Left forelimb (tissue), 1 donor: ENCODE data around the gene SRRM2.

Experiments
- DNase-seq: peaks from one replicate; pipeline ENCODE4 v3.0.0-alpha.2; 2018; ENCODE audit warnings: low spot score

SRRM2 gene

DNA sequence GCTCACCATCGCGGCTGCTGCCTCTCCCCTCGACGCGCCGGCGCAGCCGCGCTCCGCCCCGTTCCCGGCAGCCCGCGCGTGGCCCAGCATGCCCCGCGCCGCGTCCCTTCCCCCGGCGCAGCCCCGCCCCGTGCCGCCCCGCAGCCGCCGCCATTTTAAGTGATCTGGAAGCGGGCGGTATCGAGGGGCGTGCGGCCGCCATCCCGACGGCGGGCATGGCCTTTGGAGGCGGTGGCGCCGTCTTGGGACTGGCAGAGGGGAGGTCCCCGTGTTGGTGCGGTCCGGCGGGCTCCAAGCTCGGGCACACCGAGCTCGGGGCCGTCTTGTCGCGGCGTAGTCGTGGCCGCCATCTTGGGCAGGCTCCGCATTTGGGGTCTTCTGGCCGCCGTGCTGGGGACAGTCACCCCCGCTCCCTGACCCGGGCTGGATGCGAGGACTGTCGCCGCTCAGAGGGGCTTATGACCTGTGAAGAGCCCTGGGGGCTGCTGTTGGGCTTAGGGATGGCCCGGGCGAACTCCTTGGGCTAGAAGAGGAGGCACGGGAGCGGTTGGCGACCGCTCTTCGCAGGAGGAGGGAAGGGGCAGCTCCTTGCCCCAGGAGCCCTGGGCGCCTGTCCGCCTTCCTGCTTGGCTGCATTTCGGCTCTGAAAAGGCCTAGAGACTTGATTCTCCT, 24.9 kb downstream of the SRRM2 start, which contains the start of gene ELOB:
Gene ELOB, minus strand, starts transcription at position 50 of the 672 bp plus-strand sequence. Its CDS starts 41 bp downstream, at position 9.
- DNase-seq = peak; percentile 95

DNA sequence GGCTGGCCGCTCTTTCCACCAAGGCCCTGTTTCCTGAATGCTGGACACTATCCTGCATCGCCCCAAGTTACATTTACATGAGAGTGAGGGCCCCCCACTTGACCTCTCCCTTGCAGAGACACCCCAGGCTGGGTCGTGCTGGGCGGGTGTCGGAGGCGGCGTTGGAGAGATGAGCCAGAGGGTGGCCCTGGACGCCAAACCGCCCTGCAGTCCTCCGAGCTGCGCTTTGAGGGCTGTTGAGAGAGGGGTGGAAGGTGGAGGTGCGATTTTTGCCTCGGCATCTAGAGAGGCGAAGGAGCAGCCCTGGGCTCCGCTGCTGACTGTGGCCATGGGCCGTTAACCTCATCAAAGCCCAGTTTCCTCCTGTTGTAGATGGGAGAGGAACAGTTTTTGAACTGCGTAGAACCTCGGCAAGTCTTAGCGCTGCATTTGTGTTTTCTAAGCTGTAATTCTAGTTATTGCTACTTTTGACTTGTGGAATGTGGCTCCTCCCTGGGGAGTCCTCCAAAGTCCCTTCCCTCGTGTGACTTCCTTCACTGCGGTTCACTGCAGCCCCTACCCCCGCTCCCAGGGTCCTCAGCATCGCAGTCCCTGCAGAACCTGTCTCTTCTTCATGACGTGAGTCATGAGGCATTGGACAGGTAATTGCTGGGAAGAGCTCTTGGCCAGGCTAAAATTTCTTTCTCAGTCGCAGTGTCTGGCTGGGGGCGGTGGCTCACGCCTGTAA, 25.6 kb downstream of the SRRM2 start:
- no peak for DNase-seq

DNA sequence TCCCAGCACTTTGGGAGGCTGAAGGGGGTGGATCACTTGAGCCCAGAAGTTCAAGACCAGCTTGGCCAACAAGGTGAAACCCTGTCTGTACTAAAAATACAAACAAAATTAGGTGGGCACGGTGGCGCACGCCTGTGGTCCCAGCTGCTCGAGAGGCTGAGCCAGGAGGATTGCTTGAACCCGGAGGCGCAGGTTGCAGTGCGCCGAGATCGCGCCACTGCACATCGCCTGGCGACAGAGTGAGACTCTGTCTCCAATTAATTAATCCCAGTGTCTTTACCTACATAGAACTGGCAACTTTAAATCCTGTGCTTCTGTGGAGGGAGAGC, 26.2 kb downstream of the SRRM2 start:
- no peak for DNase-seq

DNA sequence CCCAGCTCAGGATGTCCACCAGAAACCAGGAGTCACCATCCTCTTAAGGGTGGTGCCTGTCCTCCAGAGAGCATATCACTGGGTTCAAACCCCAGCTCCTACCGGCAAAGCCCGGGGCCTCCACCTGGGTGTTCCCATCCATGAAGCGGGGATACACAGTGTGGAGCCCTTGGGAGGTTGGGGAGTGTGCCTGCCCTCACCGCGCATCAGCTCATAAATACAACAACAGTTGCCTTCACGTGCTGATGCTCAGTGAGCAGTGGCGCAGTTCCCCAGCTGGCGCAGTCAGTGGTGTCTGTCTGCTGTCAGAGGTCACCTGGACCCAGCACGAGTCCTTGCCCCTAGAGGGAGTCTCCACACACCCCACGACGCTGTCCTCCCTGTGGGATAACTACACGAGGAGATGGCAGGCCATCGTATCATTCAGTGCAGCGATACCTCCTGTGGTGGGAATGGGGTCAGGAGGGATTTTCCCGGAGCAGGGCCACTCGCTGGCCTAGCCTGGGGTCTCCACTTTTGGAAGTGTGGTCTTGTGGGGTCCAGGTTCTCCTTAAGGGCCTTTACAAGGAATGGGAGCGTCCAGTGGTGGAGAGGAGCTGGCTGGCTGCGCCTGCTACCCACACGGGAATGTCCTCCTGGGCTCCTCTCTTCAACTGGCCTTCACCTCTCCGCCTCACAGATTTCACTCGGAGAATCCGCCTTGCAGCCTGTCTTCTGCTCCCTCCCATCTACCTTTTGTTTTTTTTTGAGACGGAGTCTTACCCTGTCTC, 26.9 kb downstream of the SRRM2 start:
- peak; percentile 62 for DNase-seq

DNA sequence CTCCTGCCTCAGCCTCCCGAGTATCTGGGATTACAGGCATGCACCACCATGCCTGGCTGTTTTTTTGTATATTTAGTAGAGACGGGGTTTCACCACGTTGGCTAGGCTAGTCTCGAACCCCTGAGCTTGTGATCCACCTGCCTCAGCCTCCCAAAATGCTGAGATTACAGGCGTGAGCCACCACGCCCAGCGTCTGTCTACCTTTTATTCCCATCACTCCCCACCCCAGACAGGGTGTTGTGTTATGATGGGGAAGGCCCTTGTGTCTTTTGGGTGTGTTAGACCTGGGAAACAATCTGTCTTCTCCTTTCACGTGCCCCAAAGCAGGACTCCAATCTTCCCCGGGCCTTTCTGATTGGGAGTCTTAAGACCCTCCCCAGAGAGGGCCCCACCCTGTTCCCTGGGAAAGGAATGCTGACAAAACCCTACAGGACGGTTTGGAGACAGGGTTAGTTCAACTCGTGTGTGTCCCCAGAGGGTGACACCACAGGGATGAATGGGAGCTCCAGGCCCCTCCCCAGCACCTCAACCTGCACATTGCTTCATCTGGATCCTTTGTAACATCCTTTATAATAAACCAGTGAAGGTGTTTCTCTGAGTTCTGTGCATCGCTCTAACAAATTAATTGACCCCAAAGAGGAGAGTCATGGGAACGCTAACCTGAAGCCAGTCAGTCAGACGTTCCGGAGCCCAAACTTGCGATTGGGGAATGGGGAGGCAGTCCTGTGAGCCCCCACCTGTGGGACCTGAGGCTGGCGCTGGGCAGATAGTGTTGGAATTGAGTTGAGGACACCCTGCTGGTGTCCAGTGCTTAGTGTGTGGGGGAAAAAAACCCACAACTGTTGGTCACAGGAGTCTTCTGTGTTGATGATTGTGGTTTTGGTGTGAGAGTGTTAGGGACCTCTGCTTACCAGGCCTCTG, 27.8 kb downstream of the SRRM2 start:
- peak; percentile 12 for DNase-seq

DNA sequence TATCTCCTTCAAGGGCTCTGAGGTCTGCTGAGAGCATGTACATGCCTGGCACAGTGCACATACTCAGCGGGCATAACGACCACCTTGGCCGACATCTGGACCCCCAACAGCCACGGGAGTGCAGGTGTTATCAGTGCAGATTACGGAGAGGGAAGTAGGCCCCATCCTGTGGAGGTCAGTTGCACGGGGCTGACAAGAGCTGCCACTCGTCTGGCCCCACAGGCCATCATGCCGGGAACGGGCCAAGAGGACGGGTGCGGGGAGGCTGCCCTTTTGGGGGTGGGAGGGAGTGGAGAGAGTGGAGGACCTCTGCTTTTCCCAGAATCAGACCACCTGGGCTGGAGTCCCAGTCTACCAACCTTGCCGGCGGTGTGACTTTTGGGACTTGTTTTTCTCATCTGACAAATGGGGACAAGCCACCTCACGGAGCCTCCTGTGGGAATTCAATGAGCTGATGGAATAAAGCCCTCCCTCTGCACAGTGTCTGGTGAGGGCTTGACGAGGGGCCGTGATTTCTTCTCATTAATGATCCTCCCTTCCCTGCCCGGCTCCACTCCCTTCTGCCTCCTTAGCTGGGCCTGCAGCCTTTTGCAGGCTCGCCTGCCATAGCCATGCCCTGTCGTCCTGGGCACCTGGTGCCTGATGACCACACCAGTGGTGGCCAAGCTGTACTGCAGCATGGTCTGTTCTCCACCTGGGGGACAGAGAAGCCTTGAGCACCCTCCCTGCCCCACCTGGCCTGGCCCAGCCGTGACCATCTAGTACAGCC, 30.3 kb downstream of the SRRM2 start:
- DNase-seq = no peak

DNA sequence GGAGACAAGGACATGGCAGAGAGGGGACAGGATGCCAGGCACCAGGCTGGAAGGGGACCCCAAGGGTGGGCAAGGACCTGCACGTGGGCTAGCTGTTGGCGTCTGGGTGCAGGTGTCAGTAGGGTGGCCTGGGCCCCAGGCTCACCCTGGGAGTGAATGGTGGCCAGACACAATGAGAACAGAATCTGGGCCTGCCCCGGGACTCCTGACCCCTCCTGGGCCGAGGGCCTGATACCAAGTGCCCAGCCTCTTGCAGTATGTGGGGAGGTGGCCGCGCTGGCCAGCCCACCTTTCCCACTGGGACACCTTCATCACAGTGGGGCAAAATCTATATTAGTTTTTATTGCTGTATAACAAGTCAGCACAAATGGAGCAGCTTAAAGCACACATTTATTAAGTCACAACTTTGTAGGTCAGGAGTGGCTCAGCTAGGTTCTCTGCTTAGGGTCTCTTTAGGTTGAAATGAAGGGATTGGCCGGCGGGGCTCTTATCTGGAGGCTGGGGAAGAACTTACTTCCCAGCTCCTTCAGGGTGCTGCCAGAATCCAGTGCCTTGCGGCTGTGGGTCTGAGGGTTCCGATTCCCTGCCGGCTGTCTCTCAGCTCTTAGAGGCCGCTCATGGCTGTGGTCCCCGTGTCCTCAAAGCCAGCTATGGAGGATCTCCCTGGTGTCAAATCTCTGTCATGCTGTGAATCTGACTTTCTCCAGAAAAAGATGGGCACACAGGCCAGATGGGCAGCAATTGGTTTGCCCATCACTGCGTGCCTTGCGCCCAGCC, 31.3 kb downstream of the SRRM2 start:
- no peak for DNase-seq

DNA sequence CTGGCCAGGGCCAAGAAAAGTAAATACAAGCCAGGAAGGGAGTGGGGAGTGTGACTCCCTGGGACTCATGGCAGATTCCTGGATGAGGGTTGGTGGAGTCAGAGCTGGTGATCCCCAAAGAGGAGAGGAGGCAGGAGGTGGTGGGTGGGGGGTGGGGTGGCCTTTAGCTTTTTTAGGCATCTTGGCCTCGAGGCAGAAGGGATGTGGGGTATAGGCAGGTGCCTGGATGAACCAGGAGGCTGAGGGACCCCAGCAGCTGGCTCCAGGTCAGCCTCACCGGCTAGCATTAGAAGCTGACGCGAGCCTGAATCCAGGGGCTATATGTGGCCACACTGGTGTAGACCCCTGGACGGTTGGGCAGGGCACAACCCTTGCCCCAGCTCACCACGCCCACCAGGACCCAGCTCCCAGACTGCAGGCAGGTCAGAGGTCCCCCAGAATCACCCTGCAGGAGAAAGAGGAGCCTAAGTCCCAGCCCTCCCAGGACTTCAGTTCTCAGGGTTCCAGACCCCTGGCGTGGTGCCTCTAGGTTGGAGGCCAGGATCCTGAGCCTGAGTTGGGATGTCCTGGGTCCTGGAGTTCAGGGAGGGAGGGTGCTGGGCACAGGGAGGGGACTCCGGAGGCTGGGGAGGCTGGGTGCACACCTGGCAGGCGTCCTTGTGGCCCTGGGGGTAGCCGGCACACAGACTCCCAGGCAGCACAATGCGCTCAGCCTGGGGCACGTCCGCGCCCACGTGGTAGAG, 32.1 kb downstream of the SRRM2 start:
- peak; percentile 52 for DNase-seq

DNA sequence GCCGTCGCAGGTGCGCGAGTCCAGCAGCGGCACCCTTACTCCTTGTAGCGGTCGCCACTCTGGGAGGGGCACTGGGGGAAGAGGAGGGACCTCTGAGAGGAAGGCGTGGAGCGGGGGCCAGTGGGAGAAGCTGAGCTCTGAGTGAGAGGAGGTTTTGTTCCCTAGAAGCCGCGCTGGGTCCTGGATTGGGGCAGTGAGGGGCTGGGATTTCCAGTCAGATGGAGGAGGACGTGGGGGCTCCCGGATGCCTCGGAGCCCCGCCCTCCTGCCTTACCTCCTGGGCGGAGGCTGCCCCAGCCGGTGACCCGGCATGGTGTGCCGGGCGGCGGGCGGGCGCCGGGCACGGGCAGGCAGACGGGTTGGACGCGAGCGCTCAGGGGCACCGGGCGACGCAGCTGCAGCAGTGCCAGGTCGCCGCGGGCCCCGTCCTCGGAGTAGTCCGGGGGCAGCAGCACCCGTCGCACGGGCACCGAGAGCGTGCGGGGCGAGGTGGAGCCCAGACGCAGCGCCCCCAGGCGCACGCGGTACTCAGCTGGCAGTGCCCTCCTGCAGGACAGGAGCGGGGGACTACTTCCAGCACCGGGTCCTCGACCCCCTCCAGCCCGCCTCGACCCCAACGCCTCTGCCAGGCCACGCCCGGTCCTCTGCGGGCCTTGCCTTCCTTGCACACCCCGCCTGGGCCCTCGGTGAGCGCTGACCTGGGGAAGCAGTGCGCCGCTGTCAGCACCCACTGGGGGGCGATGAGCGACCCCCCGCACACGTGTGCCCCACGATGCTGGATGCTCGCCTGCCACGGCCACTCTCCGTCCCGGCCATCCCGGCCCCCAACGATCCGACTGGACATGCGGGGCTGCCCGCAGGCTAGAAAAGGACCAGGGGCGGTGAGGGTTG, 32.9 kb downstream of the SRRM2 start:
- peak; percentile 64 for DNase-seq

DNA sequence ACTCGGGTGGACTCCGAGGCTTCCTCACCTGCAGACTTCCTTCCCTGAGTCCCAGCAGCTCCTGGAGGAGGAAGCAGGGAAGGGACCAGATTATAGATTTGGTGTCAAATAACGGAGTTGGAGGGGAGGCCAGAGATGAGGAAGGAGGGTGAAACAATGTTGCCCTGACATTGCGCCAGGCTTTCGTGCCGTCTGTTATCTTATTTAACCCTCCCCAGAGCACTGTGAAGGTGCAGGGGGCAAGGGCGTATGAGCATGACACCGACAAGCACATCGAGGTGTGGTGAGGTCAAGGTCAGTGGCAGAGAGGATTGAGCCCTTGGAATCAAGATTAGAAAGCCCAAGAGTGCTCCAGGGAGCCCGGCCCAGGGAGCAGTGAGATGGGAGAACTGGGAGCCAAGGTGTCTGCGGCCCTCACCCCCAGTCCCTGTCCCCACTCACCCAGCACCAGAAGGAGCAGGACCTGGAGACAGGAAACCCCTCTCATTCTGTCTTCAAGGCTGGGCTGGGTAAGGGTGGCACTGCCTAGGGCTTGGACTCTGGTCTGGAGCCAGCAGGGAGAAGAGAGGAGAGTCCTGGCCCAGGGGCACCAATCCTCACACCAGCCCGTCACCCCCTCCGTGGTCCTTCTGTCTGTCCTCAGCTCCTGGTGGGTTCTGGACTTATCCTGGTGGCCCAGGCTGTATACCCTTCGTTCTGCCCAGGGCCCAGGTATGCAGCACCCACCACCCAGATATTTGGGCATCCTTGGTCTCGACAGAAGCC, 33.8 kb downstream of the SRRM2 start:
- DNase-seq = no peak

DNA sequence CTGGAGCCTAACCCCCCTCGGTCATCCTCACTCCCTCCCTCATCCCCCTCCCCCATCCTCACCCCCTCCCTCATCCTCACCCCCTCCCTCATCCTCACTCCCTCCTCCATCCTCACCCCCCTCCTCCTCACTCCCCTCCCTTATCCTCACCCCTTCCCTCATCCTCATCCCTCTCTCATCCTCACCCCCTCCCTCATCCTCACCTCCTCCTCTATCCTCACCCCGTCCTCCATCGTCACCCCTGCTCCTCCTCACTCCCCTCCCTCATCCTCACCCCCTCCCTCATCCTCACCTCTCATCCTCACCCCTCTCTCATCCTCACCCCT, 34.4 kb downstream of the SRRM2 start:
- no peak for DNase-seq

DNA sequence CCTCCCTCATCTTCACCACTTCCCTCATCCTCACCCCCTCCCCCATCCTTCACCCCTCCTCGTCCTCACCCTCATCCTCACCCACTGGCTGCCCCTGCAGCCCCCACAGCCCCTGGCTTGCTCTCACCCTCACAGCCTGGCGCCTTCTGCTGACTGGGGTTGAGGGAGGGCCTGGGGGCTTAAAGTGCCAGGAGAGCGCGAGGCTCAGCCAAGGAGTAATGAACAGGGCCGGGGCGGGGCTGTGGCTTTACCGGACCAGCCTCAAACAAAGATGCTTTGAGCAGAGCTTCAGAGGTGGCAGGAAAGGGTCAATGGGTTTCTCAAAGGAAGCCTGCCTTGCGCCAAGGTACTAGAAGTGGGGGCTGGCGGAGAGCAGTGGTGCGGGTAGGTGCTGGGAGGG, 35.0 kb downstream of the SRRM2 start, which contains the start of gene PRSS33:
Gene PRSS33, minus strand, starts transcription at position 155 of the 400 bp plus-strand sequence. CDS start 1,013 bp downstream, outside the sequence.
- no peak for DNase-seq

DNA sequence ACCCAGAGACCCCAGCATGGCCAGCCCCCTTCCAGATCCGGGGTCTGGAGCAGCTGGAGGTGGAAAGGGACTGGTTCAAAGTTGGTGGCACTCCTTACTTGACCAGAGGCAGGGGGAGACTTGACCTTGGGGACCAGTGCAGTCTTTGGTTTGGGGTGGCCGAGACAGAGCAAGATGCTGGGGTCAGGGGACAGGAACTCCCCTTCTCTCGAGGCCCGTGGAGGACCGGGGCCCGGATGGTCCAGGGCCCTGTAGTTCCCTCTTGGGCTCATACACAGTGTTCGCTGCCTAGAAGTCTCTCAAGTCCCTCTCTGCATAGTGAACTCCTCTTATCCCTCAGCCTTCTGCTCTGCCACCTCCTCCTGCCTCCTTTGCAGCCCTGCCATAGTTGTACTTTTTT, 35.5 kb downstream of the SRRM2 start:
- no peak for DNase-seq

DNA sequence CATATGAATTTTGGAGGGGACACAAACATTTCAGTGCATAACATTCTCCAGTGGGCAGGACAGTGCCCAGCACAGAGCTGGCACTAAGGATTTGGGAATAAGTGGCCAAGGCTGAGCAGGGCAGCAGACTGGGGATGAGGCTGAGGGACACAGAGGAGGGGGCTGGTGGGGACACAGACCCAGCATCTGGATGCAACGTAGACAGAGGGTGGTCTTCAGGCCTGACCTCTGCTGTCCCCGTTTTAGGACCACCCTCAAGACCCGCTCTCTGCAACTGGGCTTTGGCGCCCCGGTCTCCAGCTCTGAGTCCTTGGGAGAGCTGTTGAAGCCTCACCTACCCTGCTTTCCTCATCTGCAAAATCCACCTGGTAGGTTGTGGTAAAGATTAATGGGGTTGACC, 38.2 kb downstream of the SRRM2 start:
- DNase-seq = no peak

DNA sequence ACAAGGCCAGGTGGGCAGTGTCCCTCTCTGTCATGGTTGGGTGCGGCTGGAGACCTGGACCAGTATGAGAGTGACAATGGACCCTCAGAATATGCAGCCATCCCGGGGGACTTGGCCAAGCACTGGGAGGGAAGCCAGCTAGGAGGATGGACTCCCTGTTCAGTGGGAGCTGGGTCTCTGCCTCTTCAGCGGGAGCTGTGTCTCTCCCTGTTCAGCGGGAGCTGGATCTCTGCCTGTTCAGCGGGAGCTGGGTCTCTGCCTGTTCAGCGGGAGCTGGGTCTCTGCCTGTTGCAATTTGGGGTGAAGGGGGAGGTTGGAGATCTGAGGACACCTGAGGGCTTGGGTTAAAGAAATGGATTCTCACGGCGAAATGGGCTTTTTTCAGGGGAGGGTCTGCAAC, 38.7 kb downstream of the SRRM2 start:
- DNase-seq = no peak

DNA sequence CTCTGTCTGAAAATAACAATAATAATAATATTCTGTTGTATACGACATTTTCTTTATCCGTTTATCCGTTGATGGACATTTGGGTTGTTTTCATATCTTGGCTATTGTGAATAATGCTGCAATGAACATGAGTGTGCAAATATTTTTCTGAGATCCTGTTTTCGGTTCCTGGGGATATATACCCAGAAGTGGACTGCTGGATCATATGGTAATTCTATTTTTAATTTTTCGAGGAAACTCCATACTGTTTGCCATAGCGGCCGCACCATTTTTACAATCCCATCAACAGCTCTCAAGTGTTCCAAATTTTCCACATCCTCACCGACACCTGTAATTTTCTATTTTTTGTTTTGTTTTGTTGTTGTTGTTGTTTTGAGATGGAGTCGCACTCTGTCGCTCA, 40.5 kb downstream of the SRRM2 start:
- DNase-seq = no peak

DNA sequence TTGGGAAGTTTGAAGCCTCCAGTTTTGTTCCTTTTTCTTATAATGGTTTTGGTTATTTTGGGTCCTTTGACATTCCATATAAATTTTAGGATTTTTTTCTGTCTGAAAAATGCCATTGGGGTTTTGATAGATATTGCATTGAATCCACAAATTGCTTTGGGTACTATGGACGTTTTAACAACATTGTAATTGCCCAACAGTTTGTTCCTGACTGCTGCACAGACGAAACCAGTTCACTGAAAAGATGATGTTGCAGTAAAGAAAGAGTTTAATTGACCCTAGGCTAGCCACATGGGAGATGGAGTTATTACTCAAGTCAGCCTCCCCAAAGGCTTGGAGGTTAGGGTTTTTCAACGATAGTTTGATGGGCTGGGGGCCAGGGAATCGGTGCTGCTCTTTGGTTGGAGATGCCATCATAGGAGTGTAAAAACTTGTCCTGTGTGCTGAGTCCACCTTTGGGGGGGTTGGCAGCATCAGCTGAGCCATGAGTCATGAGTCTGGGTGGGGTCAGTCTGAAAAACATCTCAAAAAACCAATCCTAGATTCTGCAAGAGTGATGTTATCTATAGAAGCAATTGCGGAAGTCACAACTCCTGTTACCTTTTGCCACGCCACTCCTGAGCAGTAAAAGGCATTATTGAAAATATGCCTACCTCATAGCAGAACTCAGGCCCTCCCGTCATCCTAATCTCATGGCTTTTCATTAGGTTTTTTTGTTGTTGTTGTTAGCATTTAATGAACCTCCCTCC, 43.1 kb downstream of the SRRM2 start:
- no peak for DNase-seq
